ENCODE data around the gene TSPAN14. TPM values are rescaled to one million over a fixed set of nuclear protein-coding genes. Genes with fewer than 3 reads are reported as not detected.

Gene TSPAN14
- total RNA-seq, 1 experiment from 2014 or later, result 73.5 TPM

- ATAC-seq, result no peak
- H3K36me3 Mint-ChIP-seq, result peaks cover 56% of the 10 kb centered on the region
- ChIA-PET CTCF (interaction anchor here (1.1 to 20.7 kb wide), 3 partner anchors 10 to 62 kb away, joined by 5 to 802 read pairs (median 7); partner anchors contain the start of gene TSPAN14), POLR2A (no interaction called here)
- TF ChIP-seq ATF2 (CRISPR knock-in tag; IDR thresholded peaks at IDR 0.05; ENCODE audit: borderline replicate concordance, low read depth) (no peak), MAX (CRISPR knock-in tag; IDR thresholded peaks at IDR 0.05) (no peak), ZNF281 (CRISPR knock-in tag; IDR thresholded peaks at IDR 0.05) (no peak), AFF4 (CRISPR knock-in tag; IDR thresholded peaks at IDR 0.05; ENCODE audit: borderline replicate concordance) (no peak), ZNF425 (CRISPR knock-in tag; conservative IDR thresholded peaks at IDR 0.05) (no peak), PREB (CRISPR knock-in tag; IDR thresholded peaks at IDR 0.05; ENCODE audit: borderline replicate concordance) (no peak), ZNF232 (CRISPR knock-in tag; IDR thresholded peaks at IDR 0.05) (no peak), MYBL2 (CRISPR knock-in tag; IDR thresholded peaks at IDR 0.05) (no peak), TCF7 (CRISPR knock-in tag; IDR thresholded peaks at IDR 0.05; ENCODE audit: low read depth) (no peak), ATF6 (CRISPR knock-in tag; IDR thresholded peaks at IDR 0.05) (no peak), CTCF (IDR thresholded peaks at IDR 0.05) (no peak), ZNF512 (CRISPR knock-in tag; IDR thresholded peaks at IDR 0.05; ENCODE audit: borderline replicate concordance) (no peak), IRF2 (CRISPR knock-in tag; IDR thresholded peaks at IDR 0.05; ENCODE audit: borderline replicate concordance, low read depth) (no peak), EMX1 (CRISPR knock-in tag; IDR thresholded peaks at IDR 0.05) (no peak), NFE2L1 (CRISPR knock-in tag; IDR thresholded peaks at IDR 0.05) (no peak), USF1 (CRISPR knock-in tag; IDR thresholded peaks at IDR 0.05) (no peak), SP1 (CRISPR knock-in tag; conservative IDR thresholded peaks at IDR 0.05) (no peak), OVOL2 (CRISPR knock-in tag; IDR thresholded peaks at IDR 0.05; ENCODE audit: borderline replicate concordance) (no peak), FOXP1 (CRISPR knock-in tag; IDR thresholded peaks at IDR 0.05; ENCODE audit: borderline replicate concordance) (no peak)
- no peak overlapping the region for H3K27ac Mint-ChIP-seq
- peaks cover 5% of the 10 kb centered on the region for H3K4me1 Mint-ChIP-seq
- no peaks in the 10 kb centered on the region for H3K9me3 Mint-ChIP-seq
- DNase-seq (ENCODE audit: low spot score), result no peak
- no peaks in the 10 kb centered on the region for H3K27me3 Mint-ChIP-seq (ENCODE audit: low read depth)
- H3K4me3 Mint-ChIP-seq, result no peak overlapping the region
These were observed 61.8 kb downstream of the TSPAN14 start for GRCh38 chr10:80515941-80516340.

All from WTC11 (cell line).